ENCODE measurements around the gene CARD6.

DNA sequence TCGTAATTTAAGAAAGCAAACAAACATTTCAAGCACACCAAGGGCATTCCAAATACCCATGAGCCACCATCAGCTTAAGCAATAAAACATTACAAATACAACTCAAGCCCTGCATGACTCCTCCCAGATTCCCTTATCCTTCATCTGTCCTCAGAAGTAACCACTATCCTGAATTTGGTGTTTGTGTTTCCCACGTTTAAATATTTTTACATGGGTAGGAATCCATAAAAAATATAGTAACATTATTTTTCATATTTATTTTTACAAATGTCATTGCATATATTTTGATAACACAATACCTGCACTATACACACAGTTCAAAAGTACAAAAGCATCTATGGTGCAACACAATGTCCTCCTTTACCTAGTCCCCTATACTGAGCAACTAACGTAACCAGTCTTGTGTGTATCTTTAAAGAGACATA, 49.4 kb upstream of the CARD6 start:
- TF ChIP-seq SIX5 (IDR thresholded peaks at IDR 0.05; ENCODE audit: low read depth, low read length) (no peak), JUND (IDR thresholded peaks at IDR 0.05; ENCODE audit: low read length) (no peak), CBX8 (IDR thresholded peaks at IDR 0.05; ENCODE audit: borderline replicate concordance, low read depth, low read length) (no peak), YY1 (IDR thresholded peaks at IDR 0.05; ENCODE audit: low read depth, low read length) (no peak)

Data from H1 (cell line).